ENCODE results near the gene CHST15.

GRCh38 chr10:123970207-123970926 is 123.0 kb downstream of the CHST15 start:
- TF ChIP-seq CTCF (IDR thresholded peaks at IDR 0.05; ENCODE audit: poor library complexity, severe bottlenecking) (no peak), EP300 (conservative IDR thresholded peaks at IDR 0.05; ENCODE audit: poor library complexity, severe bottlenecking) (no peak)
